ENCODE results near the gene NOX5. TPM values are rescaled to one million over a fixed set of nuclear protein-coding genes. Genes with fewer than 3 reads are reported as not detected.

The NOX5 gene
- total and polyA plus RNA-seq, 8 donors, result under 0.01 to 0.92 (median 0.18) TPM; not detected in 2

GRCh38 chr15:69032031-69032430, 17.5 kb downstream of the NOX5 start:
- TF ChIP-seq POLR2A (IDR thresholded peaks at IDR 0.05), result no peak
- no peak for TF ChIP-seq EP300 (IDR thresholded peaks at IDR 0.05)
- TF ChIP-seq CTCF (IDR thresholded peaks at IDR 0.05), result no peak
- no peak for TF ChIP-seq POLR2AphosphoS5 (IDR thresholded peaks at IDR 0.05)
- intact Hi-C loops (cut with DNase I; ENCODE audit: low total_unique reads), result no loop called here
- DNase-seq, result no peak
- Histone ChIP-seq H3K27me3 (peaks cover 0 to 39% (median 0%) of the 10 kb centered on the region in 3 donors), H3K9me3 (no peaks in the 10 kb centered on the region), H3K27ac (no peak overlapping the region), H3K36me3 (no peaks in the 10 kb centered on the region), H3K4me3 (peak overlapping the region; percentile 31 to 45 (median 32)), H3K4me1 (peaks cover 7 to 9% (median 8%) of the 10 kb centered on the region in 4 donors)
- WGBS, 5 donors, result 37 to 49% (median 40%) methylated on average over 5 of the region's 5 CpGs

- H3K36me3 ChIP-seq, result no peaks in the 10 kb centered on the region
- WGBS, 5 donors, result 82 to 94% (median 89%) methylated on average over 33 to 43 of the region's 43 CpGs
- H3K27me3 ChIP-seq, result peaks cover 0 to 39% (median 0%) of the 10 kb centered on the region in 3 donors
- intact Hi-C loops (cut with DNase I; ENCODE audit: low total_unique reads), result no loop called here
- TF ChIP-seq POLR2A (IDR thresholded peaks at IDR 0.05) (no peak), POLR2AphosphoS5 (IDR thresholded peaks at IDR 0.05) (no peak), CTCF (IDR thresholded peaks at IDR 0.05) (no peak), EP300 (IDR thresholded peaks at IDR 0.05) (no peak)
- peaks cover 7 to 9% (median 8%) of the 10 kb centered on the region in 4 donors for H3K4me1 ChIP-seq
- H3K9me3 ChIP-seq, result no peaks in the 10 kb centered on the region
- no peak overlapping the region for H3K27ac ChIP-seq
- no peak for DNase-seq
- no peak overlapping the region for H3K4me3 ChIP-seq
Observed at GRCh38 chr15:69032703-69033373, 18.3 kb downstream of the NOX5 start.

- DNase-seq, result no peak
- peaks cover 7 to 9% (median 8%) of the 10 kb centered on the region in 4 donors for H3K4me1 ChIP-seq
- 41 to 55% (median 54%) methylated on average over 4 of the region's 4 CpGs for WGBS, 5 donors
- H3K9me3 ChIP-seq, result no peaks in the 10 kb centered on the region
- TF ChIP-seq EP300 (IDR thresholded peaks at IDR 0.05) (no peak), POLR2A (IDR thresholded peaks at IDR 0.05) (no peak), CTCF (IDR thresholded peaks at IDR 0.05) (no peak), POLR2AphosphoS5 (IDR thresholded peaks at IDR 0.05) (no peak)
- intact Hi-C loops (cut with DNase I; ENCODE audit: low total_unique reads), result no loop called here
- peaks cover 0 to 39% (median 0%) of the 10 kb centered on the region in 3 donors for H3K27me3 ChIP-seq
- no peaks in the 10 kb centered on the region for H3K36me3 ChIP-seq
- no peak overlapping the region for H3K27ac ChIP-seq
- no peak overlapping the region for H3K4me3 ChIP-seq
Observed at GRCh38 chr15:69034352-69034751, 19.9 kb downstream of the NOX5 start.

- DNase-seq, result peak; percentile 56 to 60
- intact Hi-C loops (cut with DNase I; ENCODE audit: low total_unique reads), result no loop called here
- no peak for TF ChIP-seq POLR2A (IDR thresholded peaks at IDR 0.05)
- TF ChIP-seq EP300 (IDR thresholded peaks at IDR 0.05), result no peak
- TF ChIP-seq CTCF (IDR thresholded peaks at IDR 0.05), result no peak
- no peak for TF ChIP-seq POLR2AphosphoS5 (IDR thresholded peaks at IDR 0.05)
- peaks cover 7 to 9% (median 8%) of the 10 kb centered on the region in 4 donors for H3K4me1 ChIP-seq
- H3K27me3 ChIP-seq, result peaks cover 0 to 39% (median 0%) of the 10 kb centered on the region in 3 donors
- no peaks in the 10 kb centered on the region for H3K9me3 ChIP-seq
- 38 to 48% (median 43%) methylated on average over 10 to 16 of the region's 16 CpGs for WGBS, 5 donors
- H3K27ac ChIP-seq, result no peak overlapping the region
- no peak overlapping the region for H3K4me3 ChIP-seq
- no peaks in the 10 kb centered on the region for H3K36me3 ChIP-seq
Observed at GRCh38 chr15:69035205-69035917, 20.9 kb downstream of the NOX5 start.

All from stomach (tissue), 9 donors.